Subcutaneous abdominal adipose tissue (tissue), 5 donors: ENCODE data around the gene SLITRK1.

ENCODE experiments used
- H3K27ac ChIP-seq: one replicate; pipeline ENCODE4 v1.7.0; 2013; ENCODE audit warnings: low read depth, mild to moderate bottlenecking, inconsistent platforms, low read length, moderate library complexity
- H3K27me3 ChIP-seq, 5 donors: one replicate each; pipeline ENCODE4 v1.7.0; 2013; ENCODE audit warnings: low read length in 5 of 5, inconsistent platforms in 1 of 5; ENCODE audit not compliant: control insufficient read depth in 5 of 5, insufficient read depth in 4 of 5
- H3K36me3 ChIP-seq, 5 donors: one replicate each; pipeline ENCODE4 v1.7.0; 2013; ENCODE audit warnings: low read length in 5 of 5; ENCODE audit not compliant: control insufficient read depth in 5 of 5, insufficient read depth in 5 of 5
- H3K4me1 ChIP-seq, 5 donors: one replicate each; pipeline ENCODE4 v1.7.0; 2013; ENCODE audit warnings: low read length in 5 of 5, mild to moderate bottlenecking in 3 of 5, moderate library complexity in 1 of 5; ENCODE audit not compliant: control insufficient read depth in 5 of 5, insufficient read depth in 5 of 5
- H3K4me3 ChIP-seq, 5 donors: one replicate each; pipeline ENCODE4 v1.7.0; 2013; ENCODE audit warnings: low read length in 5 of 5, low read depth in 1 of 5
- H3K9ac ChIP-seq, 5 donors: one replicate each; pipeline ENCODE4 v1.7.0; 2013; ENCODE audit warnings: low read length in 5 of 5, mild to moderate bottlenecking in 4 of 5, moderate library complexity in 3 of 5
- H3K9me3 ChIP-seq, 5 donors: one replicate each; pipeline ENCODE4 v1.7.0; 2013; ENCODE audit warnings: low read length in 5 of 5; ENCODE audit not compliant: control insufficient read depth in 5 of 5
- donor health status: healthy.
- donor health status: healthy.
- donor health status: healthy.
- donor health status: healthy.
- donor health status: healthy.

The SLITRK1 gene

GRCh38 chr13:83884141-83884540 lies 1.9 kb upstream of the SLITRK1 start:
- H3K36me3 ChIP-seq = no peaks in the 10 kb centered on the region
- peaks cover 28 to 38% (median 34%) of the 10 kb centered on the region in 5 donors for H3K27me3 ChIP-seq
- no peak overlapping the region for H3K9ac ChIP-seq
- peaks cover 0 to 10% (median 9%) of the 10 kb centered on the region in 5 donors for H3K4me1 ChIP-seq
- H3K27ac ChIP-seq = no peak overlapping the region
- H3K4me3 ChIP-seq = no peak overlapping the region
- H3K9me3 ChIP-seq = peaks cover 0 to 1% (median 0%) of the 10 kb centered on the region in 5 donors

GRCh38 chr13:83883061-83883523 lies 818 bp upstream of the SLITRK1 start:
- Histone ChIP-seq H3K4me3 (no peak overlapping the region), H3K36me3 (no peaks in the 10 kb centered on the region), H3K9me3 (peaks cover 0 to 2% (median 0%) of the 10 kb centered on the region in 5 donors), H3K27me3 (peaks cover 28 to 45% (median 40%) of the 10 kb centered on the region in 5 donors), H3K27ac (no peak overlapping the region), H3K9ac (no peak overlapping the region), H3K4me1 (peaks cover 0 to 13% (median 9%) of the 10 kb centered on the region in 5 donors)

- Histone ChIP-seq H3K4me1 (peaks cover 0 to 13% (median 9%) of the 10 kb centered on the region in 5 donors), H3K27me3 (peaks cover 28 to 45% (median 40%) of the 10 kb centered on the region in 5 donors), H3K27ac (no peak overlapping the region), H3K9ac (no peak overlapping the region), H3K9me3 (peaks cover 0 to 2% (median 0%) of the 10 kb centered on the region in 5 donors), H3K36me3 (no peaks in the 10 kb centered on the region), H3K4me3 (no peak overlapping the region)
Measured at GRCh38 chr13:83882606-83882959, 309 bp upstream of the SLITRK1 start.

- peaks cover 0 to 13% (median 9%) of the 10 kb centered on the region in 5 donors for H3K4me1 ChIP-seq
- H3K9ac ChIP-seq = no peak overlapping the region
- peaks cover 28 to 45% (median 40%) of the 10 kb centered on the region in 5 donors for H3K27me3 ChIP-seq
- no peaks in the 10 kb centered on the region for H3K36me3 ChIP-seq
- H3K27ac ChIP-seq = no peak overlapping the region
- no peak overlapping the region for H3K4me3 ChIP-seq
- peaks cover 0 to 2% (median 0%) of the 10 kb centered on the region in 5 donors for H3K9me3 ChIP-seq
Measured at GRCh38 chr13:83881140-83881684, 1.1 kb downstream of the SLITRK1 start.

- peaks cover 28 to 45% (median 40%) of the 10 kb centered on the region in 5 donors for H3K27me3 ChIP-seq
- H3K4me3 ChIP-seq = peak overlapping the region in 1 of 5 donors; percentile 9
- no peaks in the 10 kb centered on the region for H3K36me3 ChIP-seq
- H3K9me3 ChIP-seq = peaks cover 0 to 2% (median 0%) of the 10 kb centered on the region in 5 donors
- H3K4me1 ChIP-seq = peaks cover 0 to 13% (median 9%) of the 10 kb centered on the region in 5 donors
- no peak overlapping the region for H3K27ac ChIP-seq
- H3K9ac ChIP-seq = no peak overlapping the region
Measured at GRCh38 chr13:83880275-83881139, 1.8 kb downstream of the SLITRK1 start.

GRCh38 chr13:83879431-83880171 lies 2.7 kb downstream of the SLITRK1 start:
- Histone ChIP-seq H3K4me1 (peaks cover 0 to 13% (median 9%) of the 10 kb centered on the region in 5 donors), H3K9ac (no peak overlapping the region), H3K4me3 (peak overlapping the region in 3 of 5 donors; percentile 9 to 35 (median 12)), H3K27ac (no peak overlapping the region), H3K9me3 (peaks cover 0 to 2% (median 0%) of the 10 kb centered on the region in 5 donors), H3K36me3 (no peaks in the 10 kb centered on the region), H3K27me3 (peaks cover 28 to 45% (median 40%) of the 10 kb centered on the region in 5 donors)

GRCh38 chr13:83878691-83879430 lies 3.4 kb downstream of the SLITRK1 start:
- H3K4me1 ChIP-seq = peaks cover 0 to 13% (median 9%) of the 10 kb centered on the region in 5 donors
- peaks cover 0 to 2% (median 0%) of the 10 kb centered on the region in 5 donors for H3K9me3 ChIP-seq
- H3K27ac ChIP-seq = no peak overlapping the region
- H3K27me3 ChIP-seq = peaks cover 28 to 43% (median 38%) of the 10 kb centered on the region in 5 donors
- no peaks in the 10 kb centered on the region for H3K36me3 ChIP-seq
- no peak overlapping the region for H3K9ac ChIP-seq
- peak overlapping the region in 2 of 5 donors; percentile 12 to 35 for H3K4me3 ChIP-seq

GRCh38 chr13:83877651-83878355 lies 4.5 kb downstream of the SLITRK1 start:
- Histone ChIP-seq H3K27me3 (peaks cover 28 to 38% (median 35%) of the 10 kb centered on the region in 5 donors), H3K9ac (no peak overlapping the region)

GRCh38 chr13:83876546-83876945 lies 5.7 kb downstream of the SLITRK1 start:
- Histone ChIP-seq H3K36me3 (no peaks in the 10 kb centered on the region), H3K27ac (no peak overlapping the region), H3K27me3 (peaks cover 22 to 28% (median 26%) of the 10 kb centered on the region in 5 donors), H3K4me3 (no peak overlapping the region), H3K9me3 (peaks cover 0 to 2% (median 0%) of the 10 kb centered on the region in 5 donors), H3K4me1 (peaks cover 0 to 8% (median 5%) of the 10 kb centered on the region in 5 donors), H3K9ac (no peak overlapping the region)

More at GRCh38 chr13:83877651-83878355, 4.5 kb downstream of the SLITRK1 start:
- Histone ChIP-seq H3K4me3 (no peak overlapping the region), H3K9me3 (peaks cover 0 to 2% (median 0%) of the 10 kb centered on the region in 5 donors), H3K27ac (no peak overlapping the region), H3K4me1 (peaks cover 0 to 13% (median 9%) of the 10 kb centered on the region in 5 donors), H3K36me3 (no peaks in the 10 kb centered on the region)
